ENCODE measurements around the gene PLA2G4E.

DNA sequence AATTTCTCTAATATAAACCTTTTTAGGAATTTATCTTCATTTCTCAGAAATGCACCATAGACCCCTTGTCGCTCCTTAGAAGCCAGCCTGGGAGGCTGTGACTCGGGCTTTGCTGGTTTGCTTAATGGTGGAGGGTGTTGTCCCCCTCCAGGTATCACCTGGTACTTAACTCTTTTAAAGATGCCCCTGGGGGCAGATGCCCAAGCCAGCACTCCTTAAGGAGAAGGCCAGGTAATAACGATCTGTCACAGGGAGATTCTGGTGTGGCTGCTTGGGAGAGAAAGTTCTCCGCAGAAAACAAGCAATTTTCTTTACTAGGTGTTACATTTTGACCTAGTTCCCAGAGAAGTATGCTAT lies 70.7 kb downstream of the PLA2G4E start:
- TF ChIP-seq CTCF (IDR thresholded peaks at IDR 0.05) = no peak
- no peak for TF ChIP-seq POLR2AphosphoS5 (IDR thresholded peaks at IDR 0.05)
- no peak for TF ChIP-seq POLR2A (IDR thresholded peaks at IDR 0.05)
- TF ChIP-seq EP300 (IDR thresholded peaks at IDR 0.05) = no peak
